ENCODE results near the gene CPA2.

The CPA2 gene

DNA sequence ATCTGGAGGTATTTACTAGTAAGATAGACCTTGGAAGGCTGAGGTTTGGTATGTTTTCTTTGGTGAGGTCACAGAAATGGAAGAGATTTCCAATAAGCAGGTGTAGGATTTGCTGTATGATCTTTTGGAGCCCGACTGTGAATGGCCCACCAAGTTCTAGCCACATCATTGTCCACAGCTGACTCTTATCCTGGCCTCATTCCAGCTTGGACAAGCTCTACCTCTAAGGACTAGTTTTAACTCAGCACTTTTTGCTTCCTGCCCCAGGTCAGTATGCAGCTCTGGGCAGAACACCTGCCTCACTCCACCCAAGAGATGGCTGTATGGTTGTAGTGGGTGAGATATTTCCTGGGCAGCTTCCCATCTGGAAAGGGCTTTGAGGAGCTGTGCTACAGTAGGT lies 20.2 kb downstream of the CPA2 start:
- no peak for DNase-seq

DNA sequence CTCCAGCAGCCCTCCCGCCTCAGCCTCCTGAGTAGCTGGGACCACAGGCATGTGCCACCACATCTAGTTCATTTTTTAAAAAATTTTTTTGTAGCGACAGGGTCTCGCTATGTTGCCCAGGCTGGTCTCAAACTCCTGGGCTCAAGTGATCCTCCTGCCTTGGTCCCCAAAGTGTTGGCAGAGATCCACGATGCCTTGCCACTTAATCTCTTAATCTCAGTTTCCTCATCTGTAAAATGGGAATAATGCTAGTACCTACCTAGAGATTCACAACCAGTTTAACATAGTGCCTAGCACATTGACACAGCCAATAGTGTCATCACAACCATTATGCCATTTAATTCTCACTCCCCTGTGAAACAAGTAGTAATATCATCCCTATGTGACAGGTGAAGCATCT lies 21.5 kb downstream of the CPA2 start:
- no peak for DNase-seq

DNA sequence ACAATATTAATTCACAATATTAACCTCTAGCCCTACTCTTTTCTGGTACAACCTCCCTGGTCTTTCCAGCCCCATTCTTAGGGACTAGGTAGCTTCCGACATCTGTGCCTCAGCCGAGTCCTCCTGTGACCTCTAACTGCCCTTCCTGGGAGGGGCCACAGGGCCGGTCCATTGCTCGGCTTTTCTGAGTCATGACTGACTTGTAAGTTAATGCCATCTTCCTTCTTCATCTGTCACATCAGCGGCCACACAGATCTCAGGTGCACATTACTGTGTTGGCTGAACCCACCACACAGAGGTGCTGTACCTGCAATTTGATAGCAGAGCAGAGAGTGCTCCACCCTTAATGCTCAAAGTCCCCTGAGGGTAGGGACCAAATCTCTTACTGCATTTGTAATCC lies 22.2 kb downstream of the CPA2 start:
- no peak for DNase-seq

DNA sequence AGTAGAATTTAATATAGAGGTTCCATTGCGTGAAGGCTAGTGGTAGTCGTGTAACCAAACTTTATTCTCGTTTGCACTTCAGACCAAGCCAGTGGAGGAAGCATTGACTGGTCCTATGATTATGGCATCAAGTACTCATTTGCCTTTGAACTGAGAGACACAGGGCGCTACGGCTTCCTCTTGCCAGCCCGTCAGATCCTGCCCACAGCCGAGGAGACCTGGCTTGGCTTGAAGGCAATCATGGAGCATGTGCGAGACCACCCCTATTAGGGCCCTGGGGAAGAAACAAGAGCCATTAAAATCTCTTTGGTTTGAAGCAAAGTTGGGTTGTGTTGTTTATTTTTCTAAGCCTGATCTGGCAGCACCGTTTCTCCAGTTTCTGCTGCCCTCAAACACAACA lies 22.8 kb downstream of the CPA2 start:
- no peak for DNase-seq

DNA sequence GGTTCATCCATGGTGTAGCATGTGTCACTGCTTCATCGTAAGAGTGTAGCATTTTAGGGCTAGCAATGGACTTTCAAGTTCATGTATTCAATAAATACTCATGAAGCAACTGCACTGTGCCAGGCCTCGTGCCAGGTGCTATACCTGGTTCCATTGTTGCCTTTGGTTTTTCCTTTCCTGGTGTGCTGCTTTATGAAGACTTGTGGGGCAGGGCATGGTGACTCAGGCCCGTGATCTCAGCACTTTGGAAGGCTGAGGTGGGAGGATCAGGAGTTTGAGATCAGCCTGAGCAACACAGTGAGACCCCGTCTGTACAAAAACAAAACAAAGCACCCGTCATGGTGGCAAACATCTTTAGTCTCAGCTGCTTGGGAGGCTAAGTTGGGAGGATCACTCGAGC lies 24.1 kb downstream of the CPA2 start:
- DNase-seq: no peak

DNA sequence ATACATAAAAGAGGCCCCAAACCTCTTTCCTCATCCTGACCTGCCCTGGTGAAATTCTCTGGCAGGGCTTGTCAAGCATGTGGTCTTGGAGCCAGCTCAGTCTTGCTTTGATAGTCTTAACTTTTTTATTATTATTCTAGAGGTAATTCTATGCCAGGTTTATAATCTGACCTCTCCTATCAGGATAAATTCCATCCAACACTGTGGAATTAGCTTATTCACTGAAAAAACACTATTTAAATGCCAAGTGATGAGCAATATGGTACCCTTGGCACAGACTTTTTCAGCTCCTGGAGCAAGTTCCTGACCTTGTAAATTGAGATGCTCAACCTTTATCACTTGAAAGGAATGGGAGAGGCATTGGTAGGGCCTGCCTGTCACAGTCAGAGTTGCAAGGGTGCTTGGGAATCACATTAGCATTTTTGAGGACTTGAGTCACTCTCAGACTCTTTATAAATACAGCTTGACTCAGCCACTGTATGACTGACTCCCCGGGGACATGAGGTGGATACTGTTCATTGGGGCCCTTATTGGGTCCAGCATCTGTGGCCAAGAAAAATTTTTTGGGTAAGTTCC lies 26.1 kb downstream of the CPA2 start, which contains the start of gene CPA4:
Gene CPA4, plus strand, starts transcription at position 480 of the 576 bp plus-strand sequence. Its CDS starts 20 bp downstream, at position 500.
- no peak for DNase-seq

DNA sequence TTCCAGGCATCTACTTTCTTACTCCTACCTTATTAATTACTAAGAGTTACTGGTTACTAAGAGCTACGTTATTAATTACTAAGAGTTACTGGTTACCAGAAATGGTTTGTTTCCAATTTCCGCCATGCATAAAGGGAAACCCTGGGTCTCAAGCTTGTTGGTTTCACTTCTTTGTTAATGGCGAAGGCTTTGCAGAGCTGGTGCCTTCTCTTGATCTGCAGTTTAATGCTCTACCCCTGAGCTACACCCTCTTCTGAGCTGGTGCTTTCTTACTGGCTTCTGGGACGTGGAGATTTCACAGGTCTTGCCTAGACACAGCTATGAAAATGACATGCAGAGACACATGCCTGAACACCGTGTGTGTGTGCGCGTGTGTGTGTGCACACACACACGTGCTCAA lies 26.9 kb downstream of the CPA2 start:
- DNase-seq: no peak

DNA sequence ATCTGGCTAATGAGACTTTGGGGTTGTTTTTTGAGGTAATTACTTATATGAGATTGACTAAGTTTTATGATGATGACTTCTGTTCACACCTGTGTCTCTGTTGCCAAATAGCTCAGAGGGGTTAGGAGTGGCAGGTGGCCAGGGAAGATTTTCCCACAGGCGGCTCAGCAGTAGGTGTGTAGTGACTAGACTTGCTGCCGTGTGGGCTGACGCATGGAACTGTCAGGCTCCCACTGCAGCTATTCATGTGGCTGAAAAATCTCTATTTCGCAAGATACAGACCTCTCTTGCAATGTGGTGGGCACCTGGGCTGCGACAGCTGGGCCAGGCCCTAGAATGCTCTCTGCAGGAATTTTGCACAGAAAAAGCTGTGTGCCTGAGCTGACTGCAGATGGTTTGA lies 27.7 kb downstream of the CPA2 start:
- no peak for DNase-seq

DNA sequence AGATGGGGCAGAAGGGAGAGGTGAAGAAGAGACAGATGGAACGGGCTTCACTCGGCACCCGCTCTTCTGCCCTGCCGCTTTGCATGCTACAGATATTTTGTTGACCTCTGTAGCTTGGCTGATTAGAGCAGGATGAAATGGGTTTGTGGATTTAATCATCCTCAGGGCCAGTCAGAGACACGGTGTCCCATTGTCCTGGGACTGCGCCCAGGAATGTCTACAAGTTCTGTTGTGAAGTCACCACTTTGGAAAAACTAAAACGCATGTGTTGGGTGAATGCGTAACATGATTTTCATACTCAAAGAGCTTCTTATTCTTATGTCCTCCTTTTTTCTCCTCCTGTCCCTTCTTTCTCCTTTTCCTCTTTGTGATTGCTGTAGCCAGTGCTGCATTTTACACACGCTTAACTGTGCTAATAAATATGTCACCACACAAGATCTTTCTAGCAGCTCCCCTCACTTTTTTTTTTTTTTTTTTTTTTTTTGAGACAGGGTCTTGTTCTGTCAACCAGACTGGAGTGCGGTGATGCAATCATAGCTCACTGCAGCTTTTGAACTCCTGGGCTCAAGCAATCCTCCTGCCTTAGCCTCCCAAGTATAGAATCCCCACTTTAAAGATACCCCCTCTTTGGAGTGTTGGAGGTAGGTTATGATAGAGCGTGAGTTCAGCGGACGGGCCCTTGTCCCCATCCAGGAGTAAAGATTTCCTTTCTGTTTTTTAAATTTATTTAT lies 29.7 kb downstream of the CPA2 start:
- DNase-seq: no peak

DNA sequence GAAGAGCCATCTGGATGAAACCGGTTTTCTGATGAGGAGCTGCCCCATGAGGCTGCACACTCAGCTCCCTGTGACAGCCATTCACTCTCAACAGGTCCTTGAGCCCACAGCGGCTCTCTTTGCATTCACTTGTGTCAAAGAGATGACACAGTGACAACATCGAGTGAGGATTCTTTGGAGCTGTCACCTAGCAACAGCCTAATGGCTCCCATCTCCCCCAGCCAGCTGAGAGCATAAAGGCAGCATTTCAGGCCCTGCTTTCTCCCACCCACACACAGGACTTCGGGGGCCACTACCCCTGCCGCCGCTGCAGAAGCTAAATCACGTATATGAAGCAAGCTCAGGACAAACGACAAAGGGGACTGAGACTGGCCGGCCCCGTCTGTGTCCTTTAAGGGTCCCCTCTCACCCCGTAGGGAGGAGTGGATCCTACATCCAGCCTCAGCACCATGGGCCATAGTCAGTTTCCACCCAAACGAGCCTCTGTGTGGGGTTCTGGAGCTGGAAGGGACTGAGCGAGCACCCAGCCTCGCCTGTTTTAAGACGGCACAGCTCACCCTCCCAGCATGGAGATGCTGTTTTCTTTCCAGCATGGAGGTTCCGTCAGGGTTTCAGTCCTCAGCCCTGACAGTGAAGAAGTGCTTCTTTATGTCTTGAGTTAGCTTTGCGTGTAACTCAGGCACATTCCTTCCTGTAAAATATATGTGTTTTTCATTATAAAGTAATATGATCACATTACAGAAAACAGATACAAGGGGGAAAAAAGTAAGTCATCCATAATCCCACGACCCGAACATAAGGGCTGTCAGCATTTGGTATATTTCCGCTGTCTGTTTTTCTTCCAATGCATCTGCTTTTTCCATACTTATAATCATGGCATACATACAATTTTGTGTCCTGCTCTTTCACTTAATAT lies 31.2 kb downstream of the CPA2 start:
- no peak for DNase-seq

DNA sequence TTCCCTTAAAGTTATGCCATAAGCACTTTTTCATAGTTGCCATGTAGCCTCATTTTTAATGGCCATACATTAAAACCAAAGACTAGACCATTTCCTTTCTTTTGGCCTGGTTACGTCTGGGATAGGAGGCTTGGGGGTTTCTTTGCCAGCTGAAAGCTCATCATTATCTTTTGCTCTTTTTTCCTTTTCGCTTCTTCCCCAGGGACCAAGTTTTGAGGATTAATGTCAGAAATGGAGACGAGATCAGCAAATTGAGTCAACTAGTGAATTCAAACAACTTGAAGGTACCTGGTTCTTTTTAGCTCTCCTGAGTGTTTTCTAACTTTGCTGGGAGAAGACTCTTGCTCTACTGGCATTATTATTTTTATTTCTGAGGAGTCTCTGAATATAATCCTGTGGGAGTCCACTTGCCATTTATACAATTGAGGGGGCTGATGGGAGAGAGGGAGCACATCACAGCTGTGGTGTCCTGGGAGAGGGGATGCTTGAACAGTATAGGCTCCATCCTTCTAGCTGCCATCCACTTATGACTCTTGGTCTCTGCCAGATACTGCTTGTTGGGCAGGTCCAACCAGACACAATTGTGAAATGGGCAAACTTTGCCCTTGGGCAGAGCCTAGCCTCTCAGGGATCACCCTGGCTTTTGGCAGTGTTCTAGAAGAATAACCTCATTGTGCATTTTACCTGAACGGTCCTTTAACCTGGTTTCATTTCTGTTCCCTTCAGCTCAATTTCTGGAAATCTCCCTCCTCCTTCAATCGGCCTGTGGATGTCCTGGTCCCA lies 32.1 kb downstream of the CPA2 start:
- DNase-seq: no peak

DNA sequence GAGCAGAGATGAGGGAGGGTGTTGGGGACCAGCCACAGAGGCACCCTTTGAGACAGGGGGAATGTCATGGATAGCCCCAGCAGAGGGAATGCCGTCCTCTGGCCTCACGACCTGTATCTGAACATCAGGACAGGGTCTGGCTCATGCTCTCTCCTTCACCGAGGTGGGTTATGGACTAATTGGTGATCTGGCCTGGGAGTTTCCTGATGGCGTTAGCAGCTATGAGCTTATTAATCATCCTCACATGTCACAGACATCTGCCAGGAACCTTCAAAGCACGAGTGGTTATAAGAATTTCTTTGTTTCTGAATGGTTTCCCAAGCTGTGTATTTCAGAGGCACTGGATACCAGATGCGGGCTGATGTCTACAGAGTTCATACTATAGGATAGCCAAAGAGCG lies 33.2 kb downstream of the CPA2 start:
- DNase-seq: no peak

DNA sequence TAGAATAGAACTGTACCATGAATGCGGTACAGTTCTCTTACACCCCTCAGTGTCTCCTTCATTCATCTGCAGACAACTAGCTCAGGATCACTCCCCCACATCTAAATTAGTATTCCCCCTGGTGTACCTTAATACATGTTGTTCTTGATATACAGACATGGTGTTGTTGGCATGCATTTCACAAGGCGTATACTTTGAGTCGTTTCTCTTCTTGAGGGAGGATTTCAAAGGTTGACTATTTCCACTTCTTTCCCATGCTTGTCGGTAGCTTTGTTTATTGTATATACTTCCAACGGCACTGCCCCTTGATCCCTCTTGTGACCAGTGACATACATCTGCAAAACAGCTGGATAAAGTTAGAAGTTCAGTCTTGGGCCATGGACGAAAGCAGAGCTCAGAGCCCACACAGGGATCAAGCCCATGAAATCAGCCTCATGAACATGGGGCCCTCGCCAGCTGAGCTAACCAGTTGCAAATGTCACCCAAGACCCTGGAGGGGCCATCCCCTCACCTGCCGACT lies 34.9 kb downstream of the CPA2 start:
- DNase-seq: no peak

DNA sequence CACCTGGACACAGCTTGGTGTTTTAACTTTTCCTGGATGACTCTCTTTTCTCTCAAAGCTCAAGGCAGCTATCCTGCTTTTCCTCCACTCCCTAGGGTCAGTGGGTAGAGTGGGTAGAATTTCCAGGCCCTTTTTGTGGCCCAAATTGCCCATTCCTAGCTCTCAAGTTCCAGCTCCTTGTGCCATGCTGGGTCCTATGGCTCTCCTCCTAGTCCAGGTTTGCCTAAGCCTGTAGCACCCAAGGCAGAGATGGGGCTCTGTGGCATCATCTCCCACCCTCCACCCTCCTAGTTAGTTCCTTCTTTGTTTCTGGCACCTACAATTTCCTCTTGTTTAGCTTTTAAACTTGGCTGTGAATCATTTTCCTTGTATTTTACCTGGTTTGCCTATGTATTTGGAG lies 36.0 kb downstream of the CPA2 start:
- peak; percentile 3 for DNase-seq

DNA sequence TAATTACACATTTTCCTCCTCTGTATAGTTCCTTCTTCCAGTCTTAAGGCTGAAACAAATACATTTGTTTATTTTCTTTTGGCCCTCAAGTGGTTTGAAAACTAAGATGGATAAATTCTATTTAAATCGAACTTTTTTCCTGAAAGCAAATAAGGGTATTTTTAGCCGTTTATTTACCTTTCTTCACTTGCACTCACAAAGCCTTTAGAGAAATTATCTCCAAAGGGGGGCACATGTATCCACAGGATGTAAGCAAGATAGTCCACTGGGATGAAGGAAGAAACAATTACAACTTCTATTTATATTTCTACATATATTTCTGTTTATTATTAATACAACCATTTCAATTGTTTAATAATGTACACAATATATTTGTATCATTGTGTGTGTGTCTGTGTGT lies 36.5 kb downstream of the CPA2 start:
- no peak for DNase-seq

DNA sequence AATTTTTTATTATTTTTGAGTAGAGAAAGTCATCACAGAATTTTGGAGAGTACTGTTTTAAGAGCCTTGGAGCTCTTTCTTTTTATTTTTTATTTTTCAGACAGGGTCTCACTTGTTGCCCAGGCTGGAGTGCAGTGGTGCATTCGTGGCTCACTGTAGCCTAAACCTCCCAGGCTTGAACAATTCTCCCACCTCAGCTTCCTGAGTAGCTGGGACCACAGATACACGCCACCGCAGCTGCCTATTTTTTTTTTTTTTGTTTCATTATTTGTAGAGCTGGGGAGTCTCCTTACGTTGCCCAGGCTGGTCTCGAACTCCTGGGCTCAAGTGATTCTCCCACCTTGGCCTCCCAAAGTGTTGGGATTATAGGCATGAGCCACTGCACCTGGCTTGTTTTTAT lies 36.9 kb downstream of the CPA2 start:
- DNase-seq: peak; percentile 48

DNA sequence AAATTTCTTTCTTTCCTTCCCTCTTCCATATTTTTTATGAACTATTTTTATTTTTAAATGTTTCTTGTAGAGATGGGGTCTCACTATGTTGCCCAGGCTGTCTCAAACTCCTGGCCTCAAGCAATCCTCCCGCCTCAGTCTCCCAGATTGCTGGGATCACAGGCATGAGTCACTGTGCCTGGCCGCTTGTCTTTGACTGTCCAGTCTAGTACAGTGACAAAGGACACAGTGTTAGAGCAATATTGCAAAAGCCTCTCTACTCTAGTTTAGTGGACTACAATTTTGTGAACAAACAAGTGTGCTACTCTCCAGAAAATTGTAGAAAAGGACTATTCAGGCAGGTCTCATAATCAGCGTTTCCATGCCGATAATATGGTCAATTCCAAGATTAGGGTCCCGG lies 37.3 kb downstream of the CPA2 start:
- DNase-seq: no peak

DNA sequence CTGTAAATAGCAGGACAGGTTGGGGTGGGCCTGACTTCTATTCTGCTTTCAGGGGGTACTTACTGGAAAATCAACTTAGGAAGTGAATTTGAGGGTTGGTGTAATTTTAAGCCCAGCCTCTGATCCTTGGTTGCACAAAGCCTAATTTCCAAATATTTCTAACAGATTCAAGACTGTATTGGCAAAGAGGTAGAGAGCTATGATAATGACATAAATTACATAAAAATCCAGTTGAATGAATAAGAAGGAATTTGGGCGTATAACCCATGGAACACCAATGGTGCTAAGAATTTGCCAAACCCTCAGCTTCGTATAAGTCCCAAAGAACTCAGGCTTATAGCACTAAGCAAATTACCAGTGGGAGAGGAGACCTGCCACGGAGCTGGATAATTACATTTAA lies 38.2 kb downstream of the CPA2 start:
- DNase-seq: no peak

DNA sequence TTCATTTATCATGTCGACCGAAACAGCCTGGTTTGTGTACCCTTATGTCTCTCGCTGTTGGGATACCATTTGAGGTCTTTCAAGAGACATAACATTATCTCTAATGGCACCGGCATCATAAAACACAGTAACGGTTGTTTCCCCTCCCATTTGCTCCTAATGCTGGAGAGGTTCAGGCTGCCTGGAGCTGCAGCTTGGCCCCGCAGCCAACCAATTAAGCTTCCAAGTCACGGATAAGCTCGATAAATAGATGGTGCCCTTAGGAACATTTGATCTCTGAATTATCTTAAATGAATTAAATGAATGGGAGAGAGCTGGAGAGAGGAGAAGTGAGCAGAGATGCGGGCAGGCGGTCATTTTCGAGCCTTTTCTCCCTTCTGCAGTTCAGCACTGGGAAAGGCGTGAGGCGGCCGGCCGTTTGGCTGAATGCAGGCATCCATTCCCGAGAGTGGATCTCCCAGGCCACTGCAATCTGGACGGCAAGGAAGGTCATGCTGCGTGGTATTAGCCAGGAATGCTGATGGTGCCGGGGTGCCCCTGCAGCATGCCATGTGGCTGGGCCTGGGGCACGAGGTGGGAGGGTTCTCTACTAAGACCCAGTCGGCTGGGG lies 38.9 kb downstream of the CPA2 start:
- no peak for DNase-seq

DNA sequence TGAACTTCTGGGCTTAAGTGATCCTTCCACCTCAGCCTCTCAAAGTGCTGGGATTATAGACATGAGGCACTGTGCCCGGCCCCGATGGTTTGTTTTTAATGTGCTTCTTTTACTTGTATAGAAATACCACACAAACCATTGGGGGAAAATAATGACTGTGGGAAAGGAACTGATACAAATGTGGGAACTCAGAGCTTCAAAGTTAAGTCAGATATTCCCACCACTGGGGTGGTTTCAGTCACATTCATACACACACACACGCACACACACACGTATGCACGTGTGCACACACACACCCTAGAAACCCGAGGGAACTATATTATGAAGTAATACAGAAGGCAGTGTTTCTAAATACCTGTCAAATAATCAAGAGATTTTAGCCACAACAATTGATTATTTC lies 43.3 kb downstream of the CPA2 start:
- DNase-seq: no peak

DNA sequence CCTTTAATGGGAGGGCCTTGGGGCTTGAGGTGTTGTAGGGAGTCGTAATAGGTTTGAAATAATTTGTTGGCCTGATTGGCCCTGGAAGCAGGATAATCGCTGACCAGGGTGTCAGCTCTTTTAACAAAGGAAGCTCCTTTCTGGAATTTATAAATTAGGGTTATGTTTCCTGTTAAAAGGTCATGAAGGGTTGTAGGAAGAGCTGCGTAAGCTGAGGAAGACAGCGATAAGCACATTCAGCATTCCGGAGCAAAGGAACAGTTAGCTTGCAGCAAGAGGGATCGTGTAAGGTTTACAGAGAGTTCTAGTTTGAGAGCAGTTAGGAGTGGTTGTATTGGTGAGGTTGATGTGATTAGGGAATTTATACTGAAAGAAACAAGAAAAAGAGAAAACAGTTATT lies 47.6 kb downstream of the CPA2 start:
- no peak for DNase-seq

DNA sequence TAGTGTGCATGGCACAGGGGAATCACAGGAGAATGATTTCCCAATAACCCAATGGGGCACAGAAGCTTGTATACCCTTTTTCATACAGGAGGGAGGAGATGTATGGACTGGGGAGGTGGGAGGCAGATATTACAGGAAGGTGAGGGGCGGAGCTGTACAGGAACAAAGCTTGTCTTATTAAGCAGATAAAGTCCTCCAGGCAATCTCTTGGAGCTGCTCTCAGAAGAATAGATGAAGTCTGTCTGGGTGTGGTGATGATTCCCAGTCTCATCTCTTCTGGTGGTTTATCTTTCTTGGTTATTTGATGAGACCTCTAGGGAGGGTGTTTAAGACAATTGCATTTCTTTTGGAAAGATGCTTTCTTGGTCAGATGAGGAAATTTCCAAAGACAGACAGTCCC lies 52.9 kb downstream of the CPA2 start:
- DNase-seq: no peak
